ENCODE results near the gene CPSF4.
A peak's percentile ranks its signal among the peaks of the same experiment; 100 is the strongest.
"Not testable (repeated sequence)": the region's sequence is repeated elsewhere in the genome, so short reads cannot be mapped to it uniquely, and the experiment has no call there.

The CPSF4 gene

DNA sequence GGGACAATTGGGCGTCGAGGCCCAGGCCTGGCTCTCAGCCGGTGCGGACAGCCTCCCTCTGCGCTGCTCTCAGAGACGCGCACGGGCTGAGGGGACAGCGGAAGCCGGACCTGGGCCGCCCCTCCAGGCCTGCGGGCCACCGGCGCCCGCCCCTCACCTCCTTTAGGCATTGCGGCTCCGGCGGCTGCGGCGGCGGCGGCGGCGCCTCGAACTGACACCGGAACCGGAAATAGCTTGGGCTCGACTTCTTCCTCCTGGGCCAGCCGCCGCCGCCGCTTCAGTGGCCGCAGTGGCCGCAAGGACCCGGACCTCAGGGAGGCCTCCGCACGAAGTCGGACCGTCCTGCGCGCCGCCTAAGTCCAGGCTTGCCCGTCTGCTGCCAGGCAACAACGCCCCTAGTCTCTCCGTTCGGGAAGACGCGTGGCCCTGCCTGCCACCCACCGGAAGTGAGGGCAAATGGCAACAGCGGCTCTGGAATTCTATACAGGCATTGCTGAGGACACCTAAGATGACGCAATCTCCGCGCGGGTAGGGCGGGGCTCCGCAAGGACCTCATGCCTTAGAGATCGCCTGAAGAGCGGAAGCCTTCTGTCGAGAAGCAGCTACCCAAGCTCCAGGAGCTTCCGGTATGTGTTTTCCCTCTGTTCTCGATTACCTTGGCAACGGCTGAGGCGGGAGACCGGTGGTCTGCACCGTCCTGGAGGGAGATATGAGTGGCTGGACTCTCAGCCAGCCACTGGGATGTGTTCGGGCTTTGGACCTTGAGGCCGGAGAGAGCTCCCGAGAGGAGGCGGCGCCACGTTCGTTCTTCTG lies 30.2 kb upstream of the CPSF4 start, which contains the start of the genes BUD31 and PDAP1:
TSS of gene BUD31 (plus strand) at position 591 of the 813 bp plus-strand sequence. CDS start 2,124 bp downstream, outside the sequence.
TSS of gene PDAP1 (minus strand) at position 219 of the 813 bp plus-strand sequence. CDS start at position 170, 49 bp downstream.
- DNase-seq (ENCODE audit: low spot score): peak; percentile 98

- peak; percentile 52 for DNase-seq (ENCODE audit: low spot score)
These were observed 29.6 kb upstream of the CPSF4 start for GRCh38 chr7:99409192-99409572.

- no peak for DNase-seq (ENCODE audit: low spot score)
These were observed 28.9 kb upstream of the CPSF4 start for GRCh38 chr7:99409806-99410205.

- no peak for DNase-seq (ENCODE audit: low spot score)
These were observed 28.1 kb upstream of the CPSF4 start for GRCh38 chr7:99410635-99411034.

- not testable (repeated sequence) for DNase-seq (ENCODE audit: low spot score)
These were observed 23.1 kb upstream of the CPSF4 start for GRCh38 chr7:99415513-99416127.

DNA sequence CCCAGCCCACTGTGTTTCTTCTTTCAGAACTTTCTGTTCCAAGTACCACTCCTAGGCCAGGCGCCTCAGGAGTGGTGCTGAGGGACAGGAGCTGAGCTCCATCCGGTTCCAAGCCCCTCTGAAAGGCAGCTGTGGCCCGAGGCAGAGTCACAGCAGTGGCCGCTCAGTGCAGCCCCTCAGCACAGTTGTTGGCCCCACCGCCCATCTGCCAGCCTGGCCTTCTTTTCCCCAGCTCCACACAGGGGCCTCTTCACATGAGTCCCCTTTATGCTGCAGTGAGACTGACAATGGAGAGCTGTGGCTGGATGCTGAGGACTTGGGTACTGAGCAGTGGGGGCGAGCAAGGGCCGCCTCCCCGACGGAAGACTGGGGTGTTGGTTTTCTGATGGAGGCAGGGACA lies 20.5 kb upstream of the CPSF4 start:
- no peak for DNase-seq (ENCODE audit: low spot score)

DNA sequence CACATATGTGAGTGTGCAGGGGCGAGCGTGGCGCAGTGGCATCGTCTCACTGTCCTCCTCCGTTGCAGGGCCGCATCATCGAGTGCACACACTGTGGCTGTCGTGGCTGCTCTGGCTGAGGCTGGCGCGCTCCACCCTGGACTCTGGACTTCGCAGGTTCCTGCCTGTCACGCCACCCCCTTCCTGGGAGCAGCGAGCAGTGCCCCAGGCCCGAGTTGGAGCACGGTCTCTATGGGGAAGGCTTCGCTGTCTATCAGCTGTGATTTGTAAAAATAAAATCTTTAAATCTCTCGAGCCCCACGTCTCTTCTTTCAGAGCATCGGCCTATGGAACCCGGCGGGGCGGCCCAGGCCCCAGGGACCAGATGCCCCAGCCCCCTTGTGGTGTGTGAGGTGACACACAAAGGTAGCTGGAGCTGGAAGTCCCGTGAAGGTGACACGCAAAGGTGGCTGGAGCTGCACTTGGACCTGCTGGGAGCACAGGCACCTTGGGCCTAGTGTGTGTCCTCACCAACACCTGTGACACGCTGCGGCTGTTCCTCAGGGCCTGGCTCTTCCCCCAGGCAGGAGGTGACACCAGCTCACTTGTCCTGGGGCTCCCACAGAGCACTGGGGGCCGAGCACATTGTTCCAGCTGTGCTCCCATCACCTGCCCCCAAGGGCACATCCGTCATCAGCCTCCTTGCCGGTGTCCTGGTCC lies 19.3 kb upstream of the CPSF4 start:
- DNase-seq (ENCODE audit: low spot score): no peak

- DNase-seq (ENCODE audit: low spot score): no peak
These were observed 18.5 kb upstream of the CPSF4 start for GRCh38 chr7:99420213-99420612.

GRCh38 chr7:99420986-99421385 lies 17.8 kb upstream of the CPSF4 start:
- no peak for DNase-seq (ENCODE audit: low spot score)

- DNase-seq (ENCODE audit: low spot score): no peak
These were observed 16.6 kb upstream of the CPSF4 start for GRCh38 chr7:99422186-99422585.

GRCh38 chr7:99422625-99423024 lies 16.1 kb upstream of the CPSF4 start:
- no peak for DNase-seq (ENCODE audit: low spot score)

DNA sequence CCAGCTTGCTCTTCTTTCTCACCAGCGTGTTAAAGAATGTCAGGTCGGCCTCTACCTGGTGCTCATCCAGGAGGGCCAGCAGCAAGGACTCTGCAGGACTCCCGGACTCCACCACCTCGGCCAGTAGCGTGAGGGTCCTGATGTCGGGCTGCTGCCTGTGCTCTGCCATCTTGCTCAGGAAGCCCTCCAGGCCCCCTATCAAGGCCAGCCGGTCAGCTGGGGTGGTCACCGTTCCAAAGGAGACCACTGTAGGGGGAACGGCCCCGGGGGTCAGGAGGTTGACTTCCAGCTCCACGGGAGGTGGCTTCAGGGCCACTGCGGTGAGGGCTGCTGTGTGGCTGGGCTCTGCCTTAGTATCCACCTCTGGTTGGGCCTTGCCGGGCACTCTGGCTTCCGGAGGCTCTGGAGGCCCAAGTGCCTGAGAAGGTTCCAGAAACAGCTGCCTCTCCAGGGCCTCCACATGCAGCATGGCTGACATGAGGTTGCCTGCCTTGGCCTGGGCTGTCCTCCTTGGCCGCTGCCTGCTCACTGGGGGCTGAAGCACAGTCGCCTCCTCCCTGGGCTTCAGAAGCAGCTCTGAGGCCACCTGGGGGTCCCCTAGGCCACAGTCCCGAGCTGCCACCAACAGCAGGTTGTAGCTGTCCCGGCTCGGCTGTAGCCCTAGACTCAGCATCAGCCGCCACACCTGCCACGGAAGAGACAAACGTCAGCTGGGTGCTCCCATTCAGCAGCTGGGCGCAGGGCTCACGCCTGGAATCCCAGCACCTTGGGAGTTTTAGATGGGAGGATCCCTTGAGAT lies 13.6 kb upstream of the CPSF4 start:
- no peak for DNase-seq (ENCODE audit: low spot score)

- no peak for DNase-seq (ENCODE audit: low spot score)
These were observed 9.7 kb upstream of the CPSF4 start for GRCh38 chr7:99428972-99429566.

DNA sequence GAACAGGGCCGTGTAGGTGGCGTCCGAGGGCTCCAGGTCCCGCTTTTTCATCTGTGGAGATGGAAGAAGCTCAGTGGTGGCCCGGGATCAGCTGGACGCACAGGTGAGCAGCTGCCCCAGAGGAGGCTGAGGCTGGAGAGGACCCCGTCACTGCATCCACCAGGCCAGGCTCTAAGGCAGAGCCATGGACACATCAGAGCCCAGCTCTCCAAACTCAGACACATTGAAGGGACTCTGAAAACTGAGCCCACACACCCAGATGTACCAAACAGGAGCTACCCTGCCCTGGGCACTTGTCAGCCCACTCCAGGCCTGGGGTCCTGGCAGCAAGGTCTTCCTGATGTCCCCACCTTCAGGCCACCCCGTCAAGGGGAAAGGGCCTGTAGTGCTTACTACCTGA lies 9.0 kb upstream of the CPSF4 start:
- DNase-seq (ENCODE audit: low spot score): no peak

GRCh38 chr7:99431756-99432540 lies 6.8 kb upstream of the CPSF4 start:
- not testable (repeated sequence) for DNase-seq (ENCODE audit: low spot score)

DNA sequence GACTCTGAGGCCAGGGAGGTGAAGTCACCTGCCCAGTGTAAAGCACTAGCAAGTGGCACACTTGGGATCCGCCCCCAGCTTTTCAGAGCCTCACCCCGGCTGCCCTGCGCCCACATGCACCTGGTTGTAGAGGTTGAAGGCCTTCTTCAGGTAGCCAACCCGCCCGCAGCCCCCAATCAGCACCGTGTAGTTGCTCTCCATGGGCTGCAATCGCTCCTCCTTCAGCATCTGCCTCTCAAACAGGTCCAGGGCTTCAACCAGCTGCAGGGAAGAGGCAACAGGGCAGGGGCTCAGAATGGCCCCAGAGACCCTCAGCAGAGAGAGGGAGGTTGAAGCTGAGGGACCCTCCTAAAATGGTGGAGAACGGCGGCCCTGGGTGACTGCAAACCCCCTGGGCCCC lies 5.6 kb upstream of the CPSF4 start:
- DNase-seq (ENCODE audit: low spot score): no peak

DNA sequence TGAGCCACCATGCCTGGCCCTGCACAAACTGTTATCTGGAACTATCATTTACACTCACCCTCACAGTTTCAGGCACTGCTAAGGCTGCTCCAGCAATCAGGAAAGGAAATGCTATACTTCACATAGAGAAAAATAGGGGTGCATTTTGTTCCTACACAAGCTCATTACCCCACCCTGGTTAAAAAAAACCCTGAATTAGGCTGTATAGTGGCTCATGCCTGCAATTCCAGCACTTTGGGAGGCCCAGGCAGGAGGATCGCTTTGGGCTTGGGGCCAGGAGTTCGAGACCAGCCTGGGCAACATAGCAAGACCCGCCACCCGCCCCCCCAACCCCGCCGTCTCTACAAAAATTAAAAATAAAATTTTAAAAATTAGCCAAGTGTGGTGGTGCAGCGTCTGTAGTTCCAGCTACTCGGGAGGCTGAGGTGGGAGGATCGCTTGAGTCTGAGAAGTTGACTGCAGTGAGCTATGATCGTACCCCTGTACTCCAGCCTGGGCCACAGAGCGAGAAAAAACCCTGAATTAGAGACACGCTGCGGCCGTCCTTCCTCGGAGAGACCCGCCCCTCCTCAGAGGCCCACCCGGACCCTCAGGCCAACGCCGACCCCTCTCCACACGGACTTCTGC lies 684 bp upstream of the CPSF4 start:
- DNase-seq (ENCODE audit: low spot score): no peak

DNA sequence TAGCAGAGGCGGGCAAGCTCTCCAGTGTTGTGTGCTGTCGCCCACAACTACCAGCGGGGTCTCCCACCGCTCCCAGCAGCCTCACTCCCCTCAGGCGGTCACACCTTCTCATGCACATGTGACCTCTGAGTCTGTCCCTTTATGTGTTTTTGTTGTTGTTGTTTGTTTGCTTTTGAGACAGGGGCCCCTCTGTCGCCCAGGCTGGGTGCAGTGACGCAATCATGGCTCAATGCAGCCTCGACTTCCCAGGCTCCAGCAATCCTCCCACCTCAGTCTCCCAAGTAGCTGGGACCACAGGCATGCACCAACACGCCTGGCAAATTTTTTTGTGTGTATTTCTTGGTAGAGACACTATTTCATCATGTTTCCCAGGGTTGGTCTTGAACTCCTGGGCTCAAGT lies 1.5 kb downstream of the CPSF4 start:
- no peak for DNase-seq (ENCODE audit: low spot score)

GRCh38 chr7:99446096-99446495 lies 7.4 kb downstream of the CPSF4 start:
- DNase-seq (ENCODE audit: low spot score): no peak

DNA sequence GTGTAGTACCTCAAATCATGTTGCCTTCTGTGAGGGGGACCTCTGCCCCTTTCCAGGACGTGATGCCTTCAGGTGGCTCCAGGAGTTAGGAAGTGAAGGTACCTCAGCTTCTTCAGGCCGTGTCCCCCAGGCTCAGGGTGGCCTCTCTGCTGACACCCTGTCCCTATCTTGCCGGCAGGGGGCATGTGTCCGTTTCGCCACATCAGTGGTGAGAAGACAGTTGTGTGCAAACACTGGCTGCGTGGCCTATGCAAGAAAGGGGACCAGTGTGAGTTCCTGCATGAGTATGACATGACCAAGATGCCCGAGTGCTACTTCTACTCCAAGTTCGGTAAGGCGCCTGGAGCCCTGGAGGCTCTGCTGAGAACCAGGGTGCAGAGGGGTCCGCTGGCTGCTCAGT lies 9.2 kb downstream of the CPSF4 start:
- DNase-seq (ENCODE audit: low spot score): no peak
